ENCODE results near the gene MRPL14.

GRCh38 chr6:44135173-44135758, 8.0 kb upstream of the MRPL14 start:
- TF ChIP-seq SP1 (CRISPR knock-in tag; IDR thresholded peaks at IDR 0.05): no peak
- TF ChIP-seq MCM7 (IDR thresholded peaks at IDR 0.05): no peak
- TF ChIP-seq CTCF (IDR thresholded peaks at IDR 0.05 in 2 of 3, conservative IDR thresholded peaks at IDR 0.05 in 1 of 3; ENCODE audit: insufficient read depth in 2 of 3, low read depth in 1 of 3, low read length in 3 of 3): no peak
- TF ChIP-seq SMAD3 (CRISPR knock-in tag; conservative IDR thresholded peaks at IDR 0.05): no peak
- no peak for TF ChIP-seq MAZ (CRISPR knock-in tag; conservative IDR thresholded peaks at IDR 0.05 in 1 of 2, IDR thresholded peaks at IDR 0.05 in 1 of 2)
- no peak for TF ChIP-seq ZNF121 (CRISPR knock-in tag; conservative IDR thresholded peaks at IDR 0.05)
- no peak for TF ChIP-seq POLR2AphosphoS5 (IDR thresholded peaks at IDR 0.05; ENCODE audit: control insufficient read depth, insufficient read depth, low read depth, low read length)
- TF ChIP-seq SETDB1 (IDR thresholded peaks at IDR 0.05; ENCODE audit: low read length): no peak
- no peak for TF ChIP-seq GABPA (tag; conservative IDR thresholded peaks at IDR 0.05; ENCODE audit: low read depth)

All from K562 (cell line).